SK-N-DZ (cell line): ENCODE data around the gene CPLX3.
A peak's percentile ranks its signal among the peaks of the same experiment; 100 is the strongest.

Experiments
- DNase-seq: peaks from one replicate; pipeline ENCODE4 v3.0.0-alpha.2; 2015; ENCODE audit warnings: low spot score

CPLX3 gene

DNA sequence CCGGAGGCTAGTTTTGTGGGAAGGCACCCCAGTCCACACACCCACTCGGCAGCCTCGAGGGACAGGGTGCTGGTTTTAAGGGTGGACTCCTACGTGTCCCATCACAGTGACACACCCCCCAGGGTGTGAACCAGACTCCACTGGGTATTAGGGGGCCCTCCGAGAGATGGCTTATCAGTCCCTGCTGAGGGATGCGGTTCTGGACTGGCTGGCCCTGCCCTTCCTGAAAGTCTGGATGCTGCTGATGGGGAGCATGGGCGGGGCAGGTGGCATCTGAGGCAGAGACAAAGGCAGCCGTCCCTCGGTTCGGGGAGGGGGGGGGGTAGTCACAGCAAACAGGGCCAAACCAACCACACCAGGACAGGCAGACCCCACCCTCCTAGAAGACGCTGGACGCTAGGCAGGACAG is 17.5 kb downstream of the CPLX3 start:
- no peak for DNase-seq

DNA sequence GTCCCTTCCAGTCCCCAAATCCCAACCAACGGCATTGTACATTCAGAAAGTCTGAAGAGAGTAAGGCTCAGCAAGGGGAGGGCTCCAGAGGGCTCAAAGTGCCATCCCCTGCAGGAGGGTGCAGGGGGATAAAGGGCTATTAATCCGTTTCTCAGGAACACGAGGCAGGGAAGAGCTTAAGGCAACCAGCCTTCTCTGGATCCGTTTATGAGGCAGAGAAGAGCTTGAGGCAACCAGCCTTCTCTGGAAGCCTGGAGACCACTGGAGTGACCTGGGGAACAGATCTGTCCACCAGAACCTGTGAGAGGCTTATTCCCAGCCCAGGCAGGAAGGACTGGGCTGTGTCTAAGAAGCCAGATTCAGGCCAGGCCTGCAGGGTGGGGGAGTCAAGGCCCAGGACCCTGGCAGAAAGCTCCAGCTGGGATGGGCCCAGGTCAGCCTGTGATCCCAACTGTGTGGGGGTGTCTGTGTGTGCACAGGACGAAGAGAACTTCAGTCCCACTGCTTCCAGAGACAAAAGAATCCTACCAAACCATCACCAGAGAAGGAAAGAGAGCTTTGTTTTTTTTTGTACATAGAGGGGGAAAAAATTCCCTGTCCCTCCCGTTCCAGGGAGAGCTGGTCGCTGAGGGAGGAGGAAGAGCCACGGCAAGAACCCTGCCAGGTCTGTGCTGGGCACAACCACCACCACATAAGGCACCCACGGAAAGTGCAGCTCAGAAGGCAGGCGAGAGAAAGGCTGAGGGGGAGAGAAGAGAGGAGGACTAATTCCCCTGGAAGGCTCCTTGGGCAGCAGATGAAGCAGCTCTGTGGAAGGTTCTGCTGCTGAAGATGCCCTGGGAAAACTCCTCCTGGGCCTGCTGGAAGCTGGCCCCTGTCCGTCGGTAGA is 18.1 kb downstream of the CPLX3 start:
- DNase-seq, result no peak

DNA sequence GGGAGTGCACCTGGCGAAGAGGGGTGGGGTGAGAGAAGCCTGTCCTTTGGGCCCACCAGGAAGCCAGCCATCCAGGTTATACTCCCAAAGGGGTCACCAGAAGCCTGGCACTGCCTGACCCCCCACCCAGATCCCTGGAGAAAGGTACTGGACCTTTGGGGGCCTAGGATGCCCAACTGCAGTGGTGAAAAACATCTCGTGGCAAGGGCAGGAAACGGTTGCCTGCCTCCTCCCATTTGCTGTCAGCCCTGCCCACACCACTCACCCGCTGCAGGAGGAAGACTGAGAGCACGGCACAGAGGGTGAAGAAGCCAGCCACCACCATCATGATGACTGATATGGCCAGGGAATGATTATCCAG is 18.8 kb downstream of the CPLX3 start:
- no peak for DNase-seq

DNA sequence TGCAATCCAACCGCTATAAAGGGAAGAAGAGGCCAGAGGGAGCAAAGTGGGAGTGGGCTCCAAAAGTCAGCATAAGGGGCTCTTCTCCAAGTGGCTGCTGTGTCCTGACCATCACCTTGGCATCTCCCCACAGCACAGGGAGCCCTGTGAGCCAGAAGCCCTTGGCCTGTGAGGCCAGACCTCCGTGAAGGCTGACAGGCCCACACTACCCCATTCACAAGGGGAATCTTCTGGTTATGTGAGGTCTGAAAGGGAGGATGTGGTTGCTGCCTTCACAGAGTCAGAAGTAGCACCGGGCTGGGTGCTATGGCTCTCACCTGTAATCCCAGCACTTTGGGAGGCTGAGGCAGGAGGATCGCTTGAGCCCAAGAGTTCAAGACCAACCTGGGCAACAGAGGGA is 19.2 kb downstream of the CPLX3 start:
- DNase-seq, result no peak

DNA sequence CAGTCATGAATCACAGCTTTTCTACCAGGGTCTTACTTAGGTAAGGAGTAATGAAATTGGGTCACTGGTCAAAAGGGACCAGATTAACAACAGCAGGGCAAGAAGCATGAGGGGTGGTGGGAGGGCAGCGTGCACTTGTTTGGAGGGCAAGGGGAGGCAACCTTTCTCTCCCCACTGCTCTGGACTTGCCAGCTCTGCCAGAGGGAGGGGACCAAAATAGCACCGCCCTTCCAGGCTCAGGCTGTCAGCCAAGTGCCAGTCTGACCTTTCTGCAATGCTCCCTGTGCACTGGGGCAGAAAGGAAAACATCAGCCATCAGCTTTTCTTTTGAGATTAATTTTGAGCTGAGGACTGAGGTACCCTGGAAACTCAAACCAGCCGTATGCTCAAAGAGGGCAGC is 21.0 kb downstream of the CPLX3 start:
- DNase-seq, result no peak

DNA sequence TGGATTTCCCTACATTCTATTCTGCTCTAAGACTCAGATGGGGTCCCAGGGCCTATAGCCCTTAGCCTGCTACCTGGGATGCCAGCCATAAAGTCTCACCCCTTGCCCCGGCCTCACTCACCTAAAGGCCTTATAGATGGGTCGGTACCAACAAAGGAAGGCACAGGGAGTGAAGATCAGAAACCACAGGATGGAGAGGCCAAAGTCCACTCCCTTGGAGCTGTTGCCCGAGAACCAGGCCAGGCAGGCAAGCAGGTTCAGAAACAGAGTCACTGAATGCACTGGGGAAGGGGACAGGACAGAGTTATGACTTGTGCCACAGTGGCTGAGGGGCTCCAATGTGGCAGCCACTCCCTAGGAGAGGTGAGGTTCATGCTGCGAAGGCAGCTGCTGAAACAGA is 24.0 kb downstream of the CPLX3 start:
- DNase-seq, result no peak

DNA sequence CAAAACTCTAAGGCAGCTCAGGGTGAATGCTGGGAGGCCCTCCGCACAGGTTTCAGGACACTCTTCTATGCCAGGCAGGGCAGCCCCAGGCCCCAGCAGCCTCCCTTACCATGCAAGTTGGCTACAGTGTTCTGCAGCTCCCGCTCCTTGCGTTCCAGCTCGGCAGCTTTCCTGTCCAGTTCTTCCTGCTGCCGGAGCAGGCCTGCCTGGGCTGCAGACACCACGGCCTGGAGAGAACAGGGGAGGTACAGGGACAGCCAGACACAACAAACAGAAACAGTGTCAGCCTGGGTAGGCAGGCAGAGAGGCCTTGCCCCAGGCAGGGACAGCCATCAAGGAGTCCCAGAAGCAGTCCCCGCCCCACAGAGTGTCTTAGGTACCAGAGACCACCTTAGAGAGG is 25.5 kb downstream of the CPLX3 start:
- DNase-seq, result no peak

DNA sequence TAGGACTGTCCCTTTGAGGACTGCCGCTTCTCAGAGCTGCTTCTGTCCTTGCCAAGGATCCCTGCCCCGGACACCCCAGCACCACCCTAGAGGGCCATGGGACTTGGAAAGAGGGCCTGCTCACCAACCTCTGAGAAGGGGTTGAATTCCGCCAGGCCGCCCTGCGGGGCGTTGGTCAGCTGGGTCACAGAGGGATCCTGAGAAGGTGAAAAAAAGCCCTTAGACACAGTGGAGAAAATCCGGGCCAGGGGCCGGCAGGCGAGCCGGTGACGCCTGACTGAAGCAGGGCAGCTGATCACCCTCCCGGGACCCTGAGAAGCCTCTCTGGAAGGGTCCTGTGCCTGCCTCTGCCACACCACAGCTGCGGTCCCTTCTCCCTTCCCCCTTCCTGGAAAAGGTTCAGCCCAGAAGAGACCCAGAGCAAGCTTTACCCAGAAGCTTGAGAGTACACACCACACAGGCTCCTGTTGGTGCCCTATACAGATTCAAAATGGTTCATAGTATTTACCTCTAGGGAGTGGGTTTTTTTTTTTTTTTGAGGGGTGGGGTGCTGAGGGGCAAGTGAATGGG is 28.1 kb downstream of the CPLX3 start:
- DNase-seq, result no peak

DNA sequence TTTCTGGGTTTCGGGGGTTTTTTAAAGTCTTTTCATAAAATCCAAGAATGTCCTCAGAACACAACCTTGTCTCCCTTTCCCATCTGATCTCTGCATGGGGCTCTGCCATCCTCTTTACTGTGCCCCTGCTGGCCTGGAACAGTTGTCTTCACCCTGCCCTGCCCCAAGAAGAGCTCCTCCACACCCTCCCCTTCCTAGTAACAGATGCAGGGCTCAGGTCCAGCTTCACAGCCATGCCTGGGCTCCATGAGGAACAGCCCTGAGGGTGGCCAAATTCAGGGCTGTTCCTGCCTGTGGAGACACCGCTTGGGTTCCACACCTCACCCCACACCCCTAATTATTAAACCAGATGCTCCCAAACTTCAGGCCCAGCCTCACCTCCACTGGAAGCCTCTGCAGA is 29.4 kb downstream of the CPLX3 start:
- DNase-seq, result no peak

DNA sequence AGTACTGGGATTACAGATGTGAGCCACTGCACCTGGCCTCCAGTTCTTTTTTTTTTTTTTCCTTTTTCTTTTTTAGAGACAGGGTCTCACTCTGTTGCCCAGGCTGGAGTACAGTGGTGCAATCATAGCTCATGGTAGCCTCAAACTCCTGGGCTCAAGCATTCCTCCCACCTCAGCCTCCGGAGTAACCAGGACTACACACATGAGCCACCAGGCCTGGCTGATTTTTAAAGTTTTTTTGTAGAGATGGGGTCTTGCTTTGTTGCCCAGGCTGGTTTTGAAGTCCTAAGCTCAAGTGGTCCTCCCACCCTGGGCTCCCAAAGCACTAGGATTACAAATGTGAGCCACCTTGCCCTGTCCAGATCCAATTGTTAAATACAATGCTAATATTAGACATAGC is 30.1 kb downstream of the CPLX3 start:
- no peak for DNase-seq

DNA sequence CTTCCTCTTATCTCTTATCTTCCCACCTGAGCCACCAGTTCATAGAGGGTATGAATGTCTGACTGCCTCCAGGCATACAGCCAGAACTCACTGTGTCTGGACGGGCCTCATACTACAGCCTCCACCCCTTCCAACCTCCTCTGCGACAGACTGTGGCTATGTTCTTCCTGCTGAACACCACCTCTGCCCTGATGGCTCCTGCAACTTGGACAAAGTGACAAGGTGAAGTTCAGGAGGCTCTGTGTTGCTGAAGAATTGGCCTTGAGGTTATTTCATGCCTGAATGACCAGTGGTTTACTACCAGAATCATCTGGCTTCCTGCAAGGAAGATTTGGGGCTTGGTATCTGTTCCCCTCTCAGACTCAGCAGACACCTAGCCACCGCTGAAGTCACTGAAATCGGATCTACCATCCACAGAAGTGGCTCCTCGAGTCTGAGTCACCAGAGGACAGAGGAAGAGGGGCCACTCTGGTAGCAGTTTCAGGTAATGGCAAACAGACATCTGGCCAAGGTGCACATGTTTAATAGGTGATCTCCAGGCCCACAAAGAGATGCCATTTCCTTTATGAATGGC is 30.7 kb downstream of the CPLX3 start:
- DNase-seq, result no peak

DNA sequence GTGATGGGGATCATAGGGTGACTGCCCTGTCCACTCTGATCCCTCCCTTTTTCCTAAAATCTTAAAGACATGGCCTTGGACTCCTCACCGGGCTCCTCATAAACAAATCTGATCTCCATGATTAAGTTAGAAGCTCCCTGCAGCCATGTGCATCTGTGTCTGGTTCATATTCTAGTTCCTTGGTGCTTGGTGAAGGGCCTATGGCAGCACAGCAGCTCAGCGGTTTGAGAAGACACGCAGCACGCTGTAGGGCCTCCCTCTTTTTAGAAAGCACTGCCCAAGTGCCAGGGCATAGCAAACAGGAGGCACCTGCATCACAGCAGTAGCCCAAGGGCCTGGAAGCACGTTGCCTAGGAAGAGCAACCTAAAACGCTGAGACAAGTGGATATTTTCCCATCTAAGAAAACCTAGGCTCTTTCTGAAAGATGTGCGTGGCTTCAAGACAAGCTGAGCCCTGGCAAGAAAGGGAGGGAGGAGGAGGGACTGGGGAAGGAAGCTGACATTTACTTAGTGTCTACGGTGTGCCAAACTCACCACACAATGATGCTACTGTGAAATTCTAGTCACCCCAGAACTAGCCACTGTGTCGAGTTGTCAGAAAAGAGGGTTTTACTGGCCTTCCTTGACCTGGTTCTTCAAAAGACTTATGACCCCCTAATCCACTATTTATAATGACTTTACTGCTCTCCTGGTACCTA is 31.4 kb downstream of the CPLX3 start:
- peak; percentile 63 for DNase-seq

DNA sequence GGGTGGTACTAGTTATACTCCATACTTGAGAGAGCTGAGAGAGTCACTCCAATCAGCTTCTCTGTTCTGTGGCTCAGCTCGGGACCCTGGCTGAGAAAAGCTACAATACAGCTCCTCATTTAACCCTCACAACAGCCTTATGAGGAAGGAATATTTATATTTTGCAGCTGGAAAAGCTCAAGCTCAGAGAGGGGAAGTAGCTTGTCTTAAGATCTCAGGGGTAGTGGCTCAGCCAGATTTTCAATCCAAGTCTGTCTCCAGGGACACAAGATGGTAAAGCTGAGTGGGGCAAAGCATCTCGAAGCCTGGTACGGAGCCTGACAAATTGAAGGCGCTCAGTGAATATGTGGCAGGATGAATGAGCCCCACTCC is 31.9 kb downstream of the CPLX3 start:
- DNase-seq, result no peak

DNA sequence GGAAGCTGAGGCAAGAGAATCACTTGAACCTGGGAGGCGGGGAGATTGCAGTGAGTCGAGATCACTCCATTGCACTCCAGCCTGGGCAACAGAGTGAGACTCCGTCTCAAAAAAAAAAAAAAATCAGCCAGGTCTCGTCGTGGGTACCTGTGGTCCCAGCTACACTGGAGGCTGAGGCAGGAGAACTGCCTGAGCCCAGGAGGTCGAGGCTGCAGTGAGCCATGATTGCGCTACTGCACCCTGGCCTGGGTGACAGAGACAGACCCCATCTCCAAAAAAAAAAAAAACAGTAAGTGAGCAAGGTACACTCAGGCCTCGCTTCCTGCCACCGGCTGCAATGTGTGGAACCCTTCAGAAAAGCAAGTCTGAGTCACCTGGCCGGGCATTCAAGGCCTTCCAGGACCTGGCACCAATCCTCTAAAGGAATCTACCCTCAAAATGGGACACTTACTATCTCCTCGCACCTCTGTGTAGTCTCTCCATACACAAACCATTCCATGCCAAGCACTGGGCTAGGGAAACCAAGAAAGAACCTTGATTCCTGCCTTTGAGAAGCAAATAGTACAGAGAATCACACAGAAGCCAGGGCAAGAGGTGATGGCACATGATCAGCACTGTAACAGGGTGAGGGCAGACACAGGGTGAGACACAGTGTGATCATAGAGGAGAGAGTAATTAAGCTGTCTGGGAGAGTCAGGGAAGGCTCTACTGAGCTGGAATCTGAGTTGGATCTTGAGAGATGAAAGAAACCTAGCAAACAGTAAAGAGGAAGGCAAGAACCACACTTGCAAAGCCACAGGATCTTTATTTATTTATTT is 37.0 kb downstream of the CPLX3 start:
- DNase-seq, result no peak

DNA sequence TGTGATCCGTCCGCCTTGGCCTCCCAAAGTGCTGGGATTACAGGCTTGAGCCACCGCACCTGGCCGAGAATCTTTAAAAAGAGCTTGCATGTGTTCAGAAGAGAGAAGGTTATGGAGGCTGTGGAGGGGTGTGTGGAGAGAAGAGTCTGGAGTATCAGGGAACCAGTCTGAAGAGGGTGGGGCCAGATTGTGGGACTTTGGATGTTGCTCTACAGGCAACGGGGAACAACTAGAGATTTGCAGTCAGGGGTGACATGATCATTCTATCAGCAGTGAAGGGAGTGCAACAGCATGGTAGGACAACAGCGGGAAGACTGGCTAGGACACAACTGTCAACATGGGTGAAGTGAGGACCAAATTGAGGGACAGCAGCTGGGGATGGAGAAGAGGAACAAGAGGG is 37.9 kb downstream of the CPLX3 start:
- DNase-seq, result no peak

DNA sequence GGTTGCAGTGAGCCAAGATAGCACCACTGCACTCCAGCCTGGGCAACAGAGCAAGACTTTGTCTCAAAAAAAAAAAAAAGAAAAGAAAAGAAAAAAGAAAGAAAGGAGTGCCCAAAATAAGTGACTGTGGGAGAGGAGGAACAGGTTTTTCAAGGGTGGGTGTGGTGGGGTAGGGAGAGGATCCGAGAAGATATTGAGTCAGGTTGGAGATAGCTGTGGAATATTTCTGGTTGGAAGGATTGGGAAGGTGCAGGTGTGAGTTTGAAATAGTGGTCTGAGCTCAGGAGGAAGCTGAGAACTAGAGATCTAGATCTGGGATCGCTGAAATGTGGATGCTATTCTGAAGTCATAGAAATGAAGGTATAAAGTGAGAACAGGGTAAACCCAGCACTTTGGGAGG is 38.9 kb downstream of the CPLX3 start:
- DNase-seq, result no peak

DNA sequence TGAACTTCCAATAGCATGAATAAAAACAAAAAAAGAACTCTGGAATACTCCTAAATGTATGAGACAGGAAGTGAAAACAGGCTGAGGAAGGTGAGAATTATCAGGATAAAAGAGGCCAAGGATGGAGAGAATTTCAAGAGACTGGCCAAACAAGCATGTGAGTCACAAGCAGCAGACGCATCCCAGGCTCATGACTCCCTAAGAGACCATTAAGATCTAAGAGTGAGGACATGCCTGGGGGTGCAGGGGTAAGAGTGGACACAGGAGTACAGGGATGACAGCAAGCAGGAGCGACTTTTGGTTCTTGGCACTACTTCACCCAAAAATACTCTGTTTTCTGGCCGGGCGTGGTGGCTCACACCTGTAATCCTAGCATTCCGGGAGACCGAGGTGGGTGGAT is 39.7 kb downstream of the CPLX3 start:
- no peak for DNase-seq

DNA sequence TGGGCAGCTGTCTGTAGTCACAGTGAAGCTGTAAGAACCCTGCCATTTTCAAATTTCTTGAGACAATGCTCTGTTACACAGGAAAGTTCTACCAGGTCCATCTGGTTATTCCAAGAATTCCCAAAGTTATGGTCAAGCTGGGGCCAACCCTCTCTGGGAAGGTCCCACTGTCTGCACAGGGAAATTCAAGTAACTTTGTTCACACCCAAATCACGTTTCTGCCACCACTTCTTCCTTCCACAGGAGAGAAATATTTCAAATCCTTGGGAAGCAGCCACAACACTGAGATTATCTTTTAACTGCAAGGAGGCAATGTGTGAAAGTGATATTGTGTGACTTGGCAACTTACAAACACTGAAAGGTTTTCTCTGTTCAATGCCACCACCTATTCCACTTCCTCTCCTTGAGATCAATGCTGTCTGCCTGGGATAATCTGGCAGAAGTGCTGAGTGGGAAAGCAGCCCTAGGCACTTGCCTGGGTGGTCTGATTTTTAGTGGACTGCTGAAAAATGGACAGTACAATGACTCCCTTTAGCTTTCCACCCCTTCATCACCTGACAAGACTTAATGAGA is 41.1 kb downstream of the CPLX3 start:
- DNase-seq, result no peak

DNA sequence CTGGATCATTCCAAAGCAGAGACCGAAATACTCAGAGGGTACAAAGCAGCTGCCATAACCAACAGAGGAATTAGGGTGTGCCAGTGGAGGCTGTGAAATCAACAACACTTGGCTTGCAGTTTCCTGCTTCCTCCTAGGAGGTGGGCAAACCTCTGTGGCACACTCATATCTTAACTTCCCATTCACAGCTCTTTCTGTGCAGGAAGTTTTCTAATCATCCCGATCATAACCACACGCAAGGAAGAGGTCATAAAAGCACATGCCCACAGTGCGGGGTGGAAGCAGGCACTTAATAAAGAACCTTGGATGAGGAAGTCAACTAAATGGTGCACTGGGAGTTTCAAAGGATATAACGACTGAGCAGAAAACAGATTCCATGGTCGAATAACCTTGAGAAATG is 41.6 kb downstream of the CPLX3 start:
- DNase-seq, result no peak

DNA sequence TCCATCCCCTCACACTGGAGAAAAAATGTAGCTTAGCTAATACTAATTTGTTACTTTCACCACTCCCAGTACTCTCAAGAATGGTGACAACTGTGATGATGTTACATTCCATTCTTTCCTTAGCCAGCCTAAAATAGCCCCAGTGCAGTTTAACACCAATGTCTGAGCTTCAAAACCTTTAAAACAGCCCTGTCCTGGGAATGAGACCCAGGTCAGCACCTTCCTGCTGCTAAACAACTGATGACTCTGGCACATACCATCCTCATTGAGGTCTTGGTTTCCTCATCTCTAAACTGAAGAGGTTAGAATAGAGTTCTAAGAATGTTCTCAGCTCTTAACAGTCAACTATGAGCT is 42.9 kb downstream of the CPLX3 start:
- no peak for DNase-seq

DNA sequence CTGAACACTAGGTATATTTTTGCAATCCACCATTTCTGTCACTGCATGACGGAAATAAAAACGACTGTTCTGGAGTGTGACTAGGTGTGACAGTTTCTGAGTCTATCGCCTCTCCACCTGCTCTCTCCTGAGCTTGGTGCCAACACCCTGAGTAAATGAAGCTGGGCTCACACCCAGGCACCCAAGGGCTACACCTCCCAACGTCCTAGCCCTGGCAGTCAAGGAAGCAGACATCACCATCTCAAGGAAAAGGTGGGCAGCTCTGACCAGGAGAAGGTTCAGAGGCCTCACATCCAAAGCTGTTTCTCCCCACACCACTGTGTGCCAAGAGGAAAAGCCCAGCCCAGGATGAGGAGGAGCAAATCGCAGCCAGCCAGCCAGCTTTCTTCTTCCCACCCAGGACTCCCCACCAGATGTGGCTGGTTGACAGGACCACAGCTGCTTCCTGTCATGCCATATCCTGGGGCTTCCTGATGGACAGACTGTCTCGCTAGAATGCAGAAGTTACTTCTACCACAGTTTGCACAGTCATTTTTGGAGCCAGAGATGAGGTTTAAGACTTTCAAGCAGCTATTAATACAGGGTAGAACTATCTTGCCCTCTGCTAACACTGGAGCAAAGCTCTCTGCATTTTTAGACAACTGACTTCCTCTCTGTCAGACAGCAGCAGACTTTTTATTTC is 43.4 kb downstream of the CPLX3 start:
- DNase-seq, result no peak
